Activated CD4-positive, alpha-beta T cell treated with anti-CD3 and anti-CD28 coated beads for 48 hours (primary cell): ENCODE results near the gene S100PBP.

Source experiments
- DNase-seq: peaks from one replicate; pipeline ENCODE4 v3.0.0-alpha.2; 2020

The S100PBP gene

DNA sequence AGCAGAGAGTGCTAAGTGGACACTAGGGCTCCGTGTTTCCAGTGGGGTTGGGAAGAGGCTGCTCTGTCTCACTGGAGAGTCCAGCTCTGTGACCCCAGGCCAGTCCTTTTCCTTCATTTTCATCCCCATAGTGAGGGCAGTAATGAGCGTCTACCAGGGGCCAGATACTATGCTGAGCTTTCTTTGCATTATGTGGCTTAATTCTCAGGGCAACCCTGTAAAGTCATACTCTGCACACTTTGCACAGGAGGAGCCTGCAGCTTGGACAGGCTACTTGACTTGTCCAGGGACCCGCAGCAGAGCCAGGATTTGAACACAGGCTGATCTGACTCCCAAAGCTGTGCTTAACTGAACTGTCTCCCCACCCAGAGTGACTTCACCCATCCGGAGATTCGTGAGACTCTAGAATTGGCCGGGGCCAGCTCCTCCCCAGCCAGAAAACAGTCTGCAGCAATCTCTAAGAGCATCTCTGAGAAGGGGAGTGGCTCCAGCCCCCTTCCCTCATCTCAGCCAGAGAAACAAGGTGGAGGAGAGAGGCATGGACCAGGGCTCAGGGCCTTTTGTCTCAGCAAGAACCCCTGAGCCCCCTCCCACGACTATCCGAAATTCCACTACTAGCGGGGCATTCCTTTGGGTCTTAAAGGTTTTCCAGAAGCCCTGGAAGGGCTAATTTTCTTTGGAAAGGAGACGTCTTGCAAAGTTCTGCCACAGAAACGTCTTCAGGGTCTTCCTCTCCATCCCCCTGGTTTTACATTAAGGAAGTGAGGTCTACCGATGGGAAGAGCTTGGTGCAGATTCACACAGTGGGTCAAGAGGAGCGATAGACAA, 54.1 kb downstream of the S100PBP start:
- no peak for DNase-seq

DNA sequence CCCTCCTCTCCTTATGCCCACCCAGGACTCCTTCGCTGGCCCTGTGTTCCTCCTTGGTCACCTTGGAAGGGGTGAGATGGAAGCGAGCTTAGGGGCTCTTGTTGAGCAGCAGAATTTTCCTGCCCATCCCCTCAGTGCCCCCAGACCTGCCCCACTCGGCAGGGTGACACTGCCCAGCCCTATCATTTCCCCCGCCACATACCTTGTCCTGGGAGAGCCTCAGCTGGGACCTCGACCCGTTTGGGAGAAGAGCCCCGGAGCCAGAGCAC, 54.7 kb downstream of the S100PBP start:
- DNase-seq: no peak

- no peak for DNase-seq
These were observed 56.0 kb downstream of the S100PBP start for GRCh38 chr1:32873484-32873883.

DNA sequence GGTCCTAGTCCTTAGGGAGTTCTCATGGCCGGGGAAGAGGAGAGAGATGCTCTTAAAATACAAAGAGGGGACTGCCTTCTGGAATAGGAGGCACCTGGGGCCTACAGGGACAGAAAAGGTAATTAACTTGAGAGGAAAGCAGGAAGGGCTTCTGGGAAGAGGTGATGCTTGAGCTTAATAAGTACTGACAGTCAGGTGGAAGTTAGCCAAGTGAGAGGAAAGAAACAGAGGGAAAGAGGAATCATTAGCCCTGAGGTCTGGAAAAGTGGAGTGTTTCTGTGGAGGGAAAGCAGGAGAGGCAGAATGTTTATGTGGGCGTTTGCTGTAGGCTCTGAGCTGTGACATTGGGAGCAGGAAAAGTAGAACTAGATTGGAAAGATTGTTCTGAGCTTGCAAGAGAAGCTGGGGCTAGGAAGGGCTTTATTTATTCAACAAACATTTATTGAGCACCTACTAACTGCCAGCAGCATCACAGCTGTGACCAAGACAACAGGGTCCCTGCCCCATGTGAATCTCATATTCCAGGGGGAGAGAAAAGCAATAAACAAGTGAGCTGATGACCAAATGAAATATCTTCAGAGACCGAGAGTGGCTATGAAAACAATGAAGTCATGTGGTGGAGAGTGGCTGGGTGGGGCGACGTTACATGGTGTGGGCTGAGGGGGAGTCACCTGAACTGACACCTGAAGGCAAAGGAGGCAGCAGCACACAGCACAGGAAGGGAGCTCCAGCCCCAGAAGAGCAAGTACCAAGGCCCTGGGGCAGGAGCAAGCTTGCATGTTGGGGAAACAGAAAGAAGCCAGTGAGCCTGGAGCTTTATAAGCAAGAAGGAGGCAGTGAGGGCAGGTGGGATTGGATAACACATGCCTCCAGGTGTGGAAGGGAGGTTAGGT, 57.7 kb downstream of the S100PBP start:
- DNase-seq: no peak

DNA sequence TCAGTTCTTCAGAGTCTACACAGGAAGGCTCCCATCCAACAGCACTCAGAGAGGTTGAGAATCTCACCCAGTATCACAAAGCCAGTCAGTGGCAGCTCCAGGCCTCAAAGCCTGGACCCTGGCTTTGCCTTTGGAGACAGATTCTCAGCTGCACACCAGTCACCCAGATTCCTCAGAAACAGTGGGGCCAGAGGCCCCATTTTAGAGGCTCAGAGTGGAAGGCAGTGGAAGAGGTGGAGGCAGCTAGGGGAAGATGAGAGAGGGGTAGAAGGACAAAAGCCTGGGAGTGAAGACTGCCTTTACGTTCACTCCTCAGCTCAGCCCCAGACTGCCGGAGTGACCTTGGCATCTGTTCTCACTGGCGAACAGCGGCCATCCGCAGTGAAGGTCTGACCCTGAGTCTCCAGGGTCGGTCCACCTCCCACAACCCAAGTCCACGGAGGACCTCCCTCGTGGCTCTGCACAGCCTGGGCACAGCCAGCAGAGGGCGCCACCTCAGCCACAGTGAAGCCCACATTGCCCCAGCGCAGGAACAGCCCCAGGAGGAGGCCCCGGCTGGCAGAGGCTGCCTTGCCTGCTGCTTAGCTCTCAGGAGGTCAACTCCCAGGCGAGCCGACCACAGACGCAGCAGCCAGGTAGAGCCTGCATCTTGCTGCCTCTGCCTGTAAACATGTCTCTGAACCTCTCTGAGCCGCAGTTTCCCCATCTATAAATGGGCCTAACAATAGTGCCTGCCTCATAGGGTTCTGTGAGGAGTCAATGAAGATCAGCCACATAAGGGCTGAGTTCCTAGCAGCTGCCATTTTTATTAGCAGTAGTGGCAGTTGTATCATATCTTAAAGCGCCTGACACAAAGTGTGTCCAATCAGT, 59.1 kb downstream of the S100PBP start:
- DNase-seq: peak; percentile 59

- no peak for DNase-seq
These were observed 60.0 kb downstream of the S100PBP start for GRCh38 chr1:32877211-32878110.

- no peak for DNase-seq
These were observed 60.7 kb downstream of the S100PBP start for GRCh38 chr1:32878183-32878582.

- DNase-seq: no peak
These were observed 61.2 kb downstream of the S100PBP start for GRCh38 chr1:32878637-32879041.

DNA sequence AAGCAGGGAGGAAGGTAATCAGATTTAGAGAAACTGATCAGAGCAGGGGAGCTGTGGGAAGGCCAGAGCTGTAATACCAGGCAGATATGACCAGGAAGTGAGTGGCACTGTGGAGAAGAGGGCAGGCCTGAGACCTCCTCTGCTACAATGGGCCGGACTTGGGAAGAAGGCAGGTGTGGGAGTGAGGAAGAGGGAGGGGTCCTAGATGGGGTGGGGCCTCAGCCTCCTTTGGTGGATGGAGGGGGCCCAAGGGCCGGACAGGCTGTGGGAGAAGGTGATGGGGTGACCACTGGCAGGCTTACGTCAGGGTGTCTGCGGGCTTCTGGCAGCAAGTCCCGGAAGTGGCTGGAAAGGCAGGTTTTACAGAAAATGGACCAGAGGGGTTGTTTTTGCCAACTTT, 63.8 kb downstream of the S100PBP start:
- DNase-seq: no peak

DNA sequence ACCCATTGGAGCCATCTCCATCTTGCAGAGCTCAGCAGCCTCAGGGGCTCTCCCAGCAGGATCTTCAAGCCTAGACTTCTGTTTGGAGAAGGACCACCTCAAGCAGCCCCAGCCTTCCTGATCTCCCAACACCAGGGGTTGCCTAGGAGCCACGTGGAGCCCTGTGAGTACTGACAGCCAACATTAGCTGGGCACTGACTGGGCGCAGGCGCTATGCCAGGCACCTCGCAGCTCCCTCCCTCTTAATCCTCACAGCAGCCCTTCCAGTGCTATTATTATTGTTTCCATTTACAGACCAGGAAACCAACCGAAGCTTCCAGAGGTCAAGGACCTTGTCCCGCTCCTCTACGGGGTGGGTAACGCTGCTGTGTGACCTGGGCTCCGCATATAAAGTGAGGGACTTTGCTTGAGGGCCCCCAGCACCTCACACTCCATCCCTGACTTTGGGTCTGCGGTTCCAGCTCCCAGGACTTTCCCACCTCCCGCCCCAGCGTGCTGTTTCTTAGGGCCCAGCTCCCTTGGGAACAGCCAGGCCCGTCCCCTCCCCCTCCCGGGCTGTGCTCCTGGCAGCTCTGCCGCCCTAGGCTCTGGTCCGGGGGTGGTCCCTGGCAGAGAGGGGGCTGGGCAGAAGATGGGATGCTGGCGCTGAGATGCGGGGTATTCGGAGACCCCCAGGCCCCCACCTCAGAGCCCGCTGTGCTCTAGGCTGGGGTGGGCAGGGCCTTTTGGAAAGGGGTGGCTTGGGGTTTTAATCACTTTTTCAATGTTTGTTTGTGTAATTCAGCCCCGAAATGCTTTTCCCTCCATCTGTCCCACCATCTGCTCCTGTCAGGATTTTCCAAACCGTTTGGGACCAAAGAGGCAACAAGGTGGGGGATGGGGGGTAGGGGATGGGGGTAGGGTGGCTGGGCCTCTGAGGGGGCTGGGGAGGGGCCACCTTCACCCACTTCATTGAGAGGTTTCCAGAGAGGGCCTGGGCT, 64.7 kb downstream of the S100PBP start:
- DNase-seq: no peak

- DNase-seq: no peak
These were observed 66.0 kb downstream of the S100PBP start for GRCh38 chr1:32883338-32884031.

DNA sequence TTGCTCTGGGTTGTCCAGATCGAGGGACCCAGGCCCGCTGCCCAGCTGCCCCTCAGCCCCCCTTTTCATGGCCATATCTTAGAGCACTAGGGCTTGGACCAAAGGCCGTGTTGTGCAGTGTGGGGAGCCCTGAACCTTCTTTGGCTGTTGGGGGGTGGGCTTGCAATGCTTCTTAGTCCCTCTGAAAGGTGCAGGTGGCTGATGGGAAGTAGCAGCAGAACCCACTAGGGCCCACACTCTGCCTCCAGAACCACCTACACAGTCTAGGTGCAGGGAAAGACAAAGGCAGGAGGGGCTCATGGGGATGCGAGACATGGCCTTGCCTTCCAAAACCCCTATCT, 66.5 kb downstream of the S100PBP start:
- DNase-seq: no peak

DNA sequence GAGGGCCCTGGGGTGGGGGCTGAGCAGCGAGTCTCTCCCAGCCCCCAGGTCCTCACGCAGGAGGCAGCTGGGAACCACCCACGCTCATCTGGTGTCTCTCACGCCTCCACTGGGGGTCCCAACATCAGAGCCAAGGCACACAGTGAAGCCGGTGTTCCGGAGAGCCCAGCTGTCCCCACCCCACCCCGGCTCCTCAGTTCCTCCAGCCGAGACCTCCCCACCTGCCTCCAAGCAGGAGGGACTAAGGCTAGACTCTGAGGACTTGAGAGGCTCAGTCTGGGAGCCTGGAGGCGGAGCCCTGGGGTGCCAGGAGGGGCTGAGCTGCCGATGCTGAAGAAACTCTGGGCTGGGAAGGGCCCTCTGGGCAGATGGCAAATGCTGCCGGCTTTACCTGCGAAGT, 67.3 kb downstream of the S100PBP start:
- no peak for DNase-seq

DNA sequence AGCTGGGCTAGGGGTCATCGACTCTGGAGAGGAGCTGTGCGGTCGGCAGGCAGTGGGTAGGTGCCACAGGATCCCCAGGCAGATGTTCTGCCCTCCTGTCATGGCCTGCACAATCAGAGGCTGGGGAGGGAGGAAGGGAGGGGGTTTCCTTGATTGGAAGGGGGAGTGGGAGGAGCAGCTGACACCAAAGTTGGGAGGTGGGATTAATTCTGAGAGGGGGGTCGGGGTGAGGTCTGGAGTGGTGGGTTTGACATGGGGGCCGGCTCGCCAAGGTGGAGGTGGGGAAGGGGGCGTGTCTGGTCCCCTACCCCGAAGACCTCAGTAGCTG, 68.2 kb downstream of the S100PBP start:
- DNase-seq: no peak

- DNase-seq: peak; percentile 66
These were observed 68.8 kb downstream of the S100PBP start, which contains the start of gene HPCA for GRCh38 chr1:32886004-32886827. Gene HPCA (plus strand): TSS chr1:32886491. CDS start chr1:32888899, 2,408 bp downstream.

- no peak for DNase-seq
These were observed 69.5 kb downstream of the S100PBP start for GRCh38 chr1:32886828-32887414.

GRCh38 chr1:32887623-32888022, 70.2 kb downstream of the S100PBP start:
- no peak for DNase-seq

GRCh38 chr1:32888134-32888533, 70.7 kb downstream of the S100PBP start:
- DNase-seq: no peak
